Activated T-cell treated with anti-CD3 and anti-CD28 coated beads, Interleukin-2, amount 50 U/mL, for 48 hours (primary cell): ENCODE results near the gene CFAP97.
A peak's percentile ranks its signal among the peaks of the same experiment; 100 is the strongest.
"Not testable (repeated sequence)": the region's sequence is repeated elsewhere in the genome, so short reads cannot be mapped to it uniquely, and the experiment has no call there.

Experiments used
- DNase-seq, 2 experiments: peaks; one replicate each; pipeline ENCODE4 v3.0.0-alpha.2; 2020

CFAP97 gene

GRCh38 chr4:185221912-185222311 lies 18.1 kb upstream of the CFAP97 start:
- no peak for DNase-seq

- no peak for DNase-seq
Measured at GRCh38 chr4:185221491-185221890, 17.7 kb upstream of the CFAP97 start.

DNA sequence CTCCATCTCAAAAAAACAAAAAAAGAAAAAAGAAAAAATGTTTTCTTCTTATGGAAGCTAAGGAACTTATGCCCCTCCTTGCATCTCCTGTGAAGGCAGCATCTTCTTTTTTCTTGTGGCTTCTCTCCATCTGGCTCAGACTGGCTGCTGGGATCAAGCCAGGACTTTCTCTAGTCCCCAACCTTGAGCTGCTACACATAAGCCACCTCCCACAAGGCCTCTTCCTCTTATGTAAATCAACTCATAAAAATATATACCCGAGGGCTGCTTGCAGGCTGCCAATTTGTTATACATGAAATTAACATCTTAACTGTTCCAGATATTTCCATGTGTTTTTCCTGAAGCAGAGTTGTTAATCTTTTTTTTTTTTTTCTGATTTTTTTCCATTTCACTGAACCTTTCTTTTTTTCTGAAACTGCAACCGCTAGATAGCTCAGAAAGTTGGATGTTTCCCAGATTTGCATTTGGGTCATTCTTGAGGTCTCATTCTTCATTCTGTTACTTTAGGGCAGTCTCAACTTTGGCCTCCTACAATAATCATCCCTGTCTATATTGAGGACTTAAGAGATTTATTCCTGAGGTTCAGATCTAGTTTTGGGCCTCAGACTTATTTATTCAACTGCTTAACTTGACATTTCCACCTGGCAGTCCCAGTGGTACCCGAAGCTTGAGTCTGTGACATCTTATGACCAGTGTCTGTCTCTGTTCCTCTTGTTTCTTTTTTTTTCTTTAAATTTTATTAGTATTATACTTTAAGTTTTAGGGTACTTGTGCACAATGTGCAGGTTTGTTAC lies 15.9 kb upstream of the CFAP97 start:
- DNase-seq, result no peak

DNA sequence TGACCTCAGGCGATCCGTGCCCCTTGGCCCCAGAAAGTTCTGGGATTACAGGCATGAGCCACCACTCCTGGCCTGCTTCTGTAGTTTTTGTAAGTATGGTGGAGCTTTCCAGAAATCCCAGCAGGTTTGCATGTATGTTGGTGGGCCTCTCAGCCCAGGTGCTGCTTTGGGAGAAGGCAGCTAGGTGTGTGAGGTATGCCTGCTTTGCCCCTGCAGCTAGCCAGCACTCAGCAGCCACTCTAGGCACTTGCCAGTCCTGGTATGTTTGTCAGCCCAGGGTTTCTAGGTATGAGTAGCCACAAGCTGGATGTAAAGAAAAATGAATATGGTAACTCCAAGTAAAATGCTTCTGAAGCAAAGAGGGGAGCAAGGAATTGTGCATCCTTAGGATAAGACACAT lies 14.5 kb upstream of the CFAP97 start:
- no peak for DNase-seq

DNA sequence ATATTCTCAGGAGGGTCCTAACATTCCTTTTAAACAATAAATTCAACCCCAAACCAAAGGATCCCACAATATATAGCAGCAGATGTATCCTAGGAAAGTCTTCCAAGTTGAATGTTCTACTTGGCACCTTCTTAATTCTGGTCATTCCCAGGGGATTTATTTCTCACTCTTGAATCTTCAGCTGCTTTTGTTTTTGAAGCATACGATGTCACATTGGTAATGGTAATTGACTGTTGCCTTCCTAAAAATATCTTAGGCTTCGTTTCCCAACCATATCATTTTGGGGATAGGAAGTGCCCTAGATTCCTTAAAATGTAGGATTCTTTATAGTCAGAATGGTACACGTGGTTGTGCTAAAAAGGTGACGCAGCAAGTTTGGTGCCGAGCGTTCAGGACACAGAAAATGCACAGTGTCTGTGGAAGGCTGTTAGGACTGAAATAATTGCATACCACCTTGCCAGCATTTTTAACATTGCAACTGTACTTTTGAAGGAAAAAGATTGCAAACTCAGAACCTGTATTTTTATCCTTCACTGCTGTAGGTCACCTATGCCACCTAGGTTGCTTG lies 13.7 kb upstream of the CFAP97 start:
- no peak for DNase-seq

DNA sequence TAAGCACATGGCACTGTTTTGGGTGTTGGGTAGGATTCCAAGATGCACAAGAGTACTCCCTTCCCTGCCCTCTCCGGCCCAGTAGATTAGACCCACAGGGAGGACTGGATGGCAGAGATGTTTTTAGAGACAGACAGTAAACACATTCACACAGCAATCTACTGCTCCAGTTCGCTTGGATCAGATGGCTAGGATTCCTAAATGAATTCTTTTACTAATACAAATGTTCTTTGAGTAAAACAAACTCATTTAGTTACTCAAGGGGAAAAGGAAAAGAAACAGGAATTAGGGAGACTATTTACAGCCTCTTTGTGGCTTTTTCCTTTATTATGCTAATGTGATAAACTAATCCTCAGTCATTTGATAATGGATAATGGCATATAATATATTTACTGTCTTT lies 11.5 kb upstream of the CFAP97 start:
- DNase-seq, result no peak

DNA sequence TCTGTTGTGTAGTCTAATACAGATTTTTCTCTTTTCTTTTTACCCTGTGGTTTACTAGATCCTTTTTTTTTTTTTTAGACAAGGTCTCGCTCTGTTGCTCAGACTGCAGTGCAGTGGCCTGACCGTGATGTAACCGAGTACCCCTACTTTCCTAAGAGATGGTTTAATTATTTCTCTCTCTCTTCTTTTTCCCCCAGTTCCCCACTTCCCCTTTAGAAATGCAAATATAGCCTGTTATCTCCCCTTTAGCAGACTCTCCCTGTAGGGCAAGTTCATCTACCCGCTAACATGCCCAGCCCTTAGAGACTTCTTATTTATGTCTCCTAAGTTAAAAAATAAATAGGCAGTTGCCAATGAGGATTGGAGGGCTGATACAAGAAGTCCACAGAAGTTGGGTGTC lies 10.1 kb upstream of the CFAP97 start:
- no peak for DNase-seq

DNA sequence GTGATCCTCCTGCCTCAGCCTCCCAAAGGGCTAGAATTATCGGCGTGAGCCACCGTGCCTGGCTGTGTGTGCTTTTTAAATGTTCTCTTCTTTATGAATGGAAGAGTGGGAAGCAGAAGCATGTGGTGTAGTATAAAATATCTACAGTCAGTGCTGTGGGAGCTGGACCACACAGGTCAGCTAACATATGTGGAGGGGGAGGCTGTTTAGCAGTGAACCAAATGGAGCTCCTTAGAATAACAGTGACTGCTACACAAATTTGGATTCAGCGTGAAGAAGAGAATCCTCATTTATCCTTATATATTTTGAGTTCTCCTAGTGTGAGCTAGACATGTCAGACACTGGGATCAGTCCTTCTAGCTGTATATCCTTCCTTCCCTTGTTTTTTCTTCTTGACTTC lies 8.8 kb upstream of the CFAP97 start:
- no peak for DNase-seq

DNA sequence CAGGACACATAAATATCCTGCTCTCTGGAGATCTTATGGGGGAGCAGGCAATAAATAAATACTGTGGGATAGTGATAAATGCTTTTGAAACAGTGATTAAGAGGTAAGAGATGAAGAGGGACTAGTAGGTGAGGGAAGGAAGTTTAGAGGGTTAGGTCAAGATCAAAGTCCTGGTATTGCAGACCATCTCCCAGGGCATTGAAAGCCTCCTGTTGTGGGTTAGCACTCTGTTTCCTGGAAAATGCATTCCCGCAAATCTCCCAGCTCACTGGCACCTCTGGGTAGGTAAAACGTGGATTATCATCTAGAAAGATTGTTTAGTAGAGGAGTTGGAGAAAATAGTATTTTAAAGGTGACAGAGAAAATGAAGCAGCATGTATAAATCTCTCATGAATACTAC lies 7.8 kb upstream of the CFAP97 start:
- no peak for DNase-seq

DNA sequence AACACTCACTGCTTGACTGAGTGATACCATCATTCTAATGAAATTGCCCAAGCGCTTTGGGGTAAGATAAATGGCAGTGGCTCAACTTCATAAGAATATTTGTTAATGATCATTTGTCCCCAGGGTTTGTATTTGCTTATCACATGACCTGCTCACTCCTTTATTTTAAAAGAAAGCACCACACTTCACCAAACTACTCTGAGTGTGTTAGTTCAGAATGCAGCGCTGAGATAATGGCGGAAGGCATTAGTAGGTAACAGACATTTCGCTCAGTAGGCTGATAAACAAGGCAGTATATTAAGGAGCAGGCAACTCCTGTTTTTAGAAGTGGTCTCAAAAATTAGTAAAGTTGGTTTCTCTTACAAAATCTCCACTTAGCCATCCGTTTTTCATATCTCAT lies 7.2 kb upstream of the CFAP97 start:
- DNase-seq, result no peak

DNA sequence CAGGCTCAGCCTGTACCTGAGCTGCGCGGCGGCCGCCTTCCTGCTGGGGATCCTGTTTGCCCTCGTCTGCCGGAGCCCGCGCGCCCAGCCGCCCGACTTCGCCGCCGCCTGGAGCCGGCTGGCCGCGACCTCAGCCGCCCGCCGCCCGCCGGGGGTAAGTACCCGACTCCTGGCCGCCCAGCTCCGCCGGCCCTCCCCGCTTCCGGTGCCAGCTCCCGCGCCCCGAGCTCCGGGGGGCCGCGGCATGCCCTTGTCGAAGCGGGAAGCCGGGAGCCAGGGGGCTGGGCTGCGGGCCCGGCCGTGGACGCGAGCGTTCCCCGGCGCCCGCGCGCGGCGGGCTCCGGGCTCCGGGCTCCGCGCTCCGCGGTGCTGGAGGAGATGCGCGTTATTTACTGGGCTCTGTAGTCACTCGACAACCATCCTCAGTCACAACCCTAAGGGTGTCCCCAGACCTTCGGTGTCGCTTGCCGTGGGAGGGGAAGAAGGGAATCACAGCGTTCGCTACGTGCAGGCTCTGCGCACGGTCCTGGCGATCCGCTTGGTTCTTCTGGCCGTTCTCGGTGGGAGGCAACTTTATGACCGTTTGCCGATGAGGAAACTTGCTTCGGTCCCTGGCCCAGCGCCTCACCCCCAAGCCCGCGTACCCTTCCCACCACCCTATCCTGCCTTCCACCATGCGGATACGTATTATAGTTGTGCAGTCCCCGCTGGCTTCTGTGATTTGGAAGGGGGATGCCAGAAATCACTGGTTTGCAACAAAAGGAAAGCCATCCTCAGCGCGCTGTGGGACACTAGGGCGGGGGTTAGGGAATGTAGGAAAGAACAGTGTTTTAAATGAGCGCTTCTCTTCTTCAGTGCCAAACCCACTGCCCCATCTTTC lies 6.5 kb upstream of the CFAP97 start:
- DNase-seq, result peak; percentile 67 to 68

DNA sequence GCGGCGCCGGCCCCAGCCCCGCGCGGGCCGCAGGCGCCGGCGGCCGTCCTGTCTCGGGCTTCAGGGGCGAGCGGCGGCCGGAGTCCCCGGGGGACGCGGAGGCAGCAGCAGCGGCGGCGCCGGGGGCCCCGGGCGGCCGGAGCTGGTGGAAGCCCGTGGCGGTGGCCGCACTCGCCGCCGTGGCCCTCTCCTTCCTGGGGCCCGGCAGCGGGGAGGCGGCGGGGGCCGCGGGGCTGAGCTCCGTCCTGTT lies 6.0 kb upstream of the CFAP97 start:
- not testable (repeated sequence) for DNase-seq

DNA sequence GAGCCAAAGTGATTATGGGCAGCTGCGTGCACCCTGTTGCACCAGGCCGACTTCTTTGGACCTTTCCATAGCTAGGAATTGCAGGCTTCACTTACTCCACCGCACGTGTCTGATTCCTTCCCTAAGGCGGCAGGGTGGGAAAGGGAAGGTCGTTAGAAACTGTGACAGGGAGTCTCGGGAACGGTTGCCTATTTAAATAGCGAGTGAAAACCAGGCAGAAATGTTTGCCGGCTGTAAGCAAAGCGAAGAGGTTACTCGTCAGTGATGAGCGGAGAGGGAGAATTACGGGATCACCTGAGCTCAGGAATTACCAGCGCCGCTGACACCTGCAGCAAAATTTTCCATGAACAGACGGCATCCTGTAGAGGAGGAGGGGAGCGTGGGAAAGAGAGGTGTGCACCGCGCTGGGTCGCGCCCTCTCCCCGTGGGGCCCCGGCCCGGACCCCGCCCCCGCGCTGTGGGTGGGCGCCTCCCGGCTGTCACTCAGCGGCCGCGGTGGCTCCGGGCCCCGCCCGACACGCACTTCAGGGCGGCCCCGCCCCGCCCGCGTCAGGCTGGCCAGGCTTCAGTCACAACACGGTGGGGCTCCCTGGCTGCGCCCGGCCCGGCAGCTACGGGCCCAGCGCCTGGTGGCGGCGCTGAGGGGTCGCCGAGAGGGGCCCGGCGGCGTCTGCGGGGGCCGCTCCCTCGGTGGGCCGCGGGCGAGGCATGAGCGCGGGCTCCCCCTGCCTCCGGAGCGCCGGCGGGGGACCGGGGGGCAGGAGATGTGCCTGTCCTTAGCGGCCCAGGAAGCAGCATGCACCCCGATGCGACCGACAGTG lies 5.4 kb upstream of the CFAP97 start, which contains the start of gene SNX25:
TSS of gene SNX25 (plus strand) at position 568 of the 821 bp plus-strand sequence. CDS start at position 797, 229 bp downstream.
- peak; percentile 89 to 93 for DNase-seq

GRCh38 chr4:185207466-185207865 lies 3.7 kb upstream of the CFAP97 start:
- DNase-seq, result no peak

DNA sequence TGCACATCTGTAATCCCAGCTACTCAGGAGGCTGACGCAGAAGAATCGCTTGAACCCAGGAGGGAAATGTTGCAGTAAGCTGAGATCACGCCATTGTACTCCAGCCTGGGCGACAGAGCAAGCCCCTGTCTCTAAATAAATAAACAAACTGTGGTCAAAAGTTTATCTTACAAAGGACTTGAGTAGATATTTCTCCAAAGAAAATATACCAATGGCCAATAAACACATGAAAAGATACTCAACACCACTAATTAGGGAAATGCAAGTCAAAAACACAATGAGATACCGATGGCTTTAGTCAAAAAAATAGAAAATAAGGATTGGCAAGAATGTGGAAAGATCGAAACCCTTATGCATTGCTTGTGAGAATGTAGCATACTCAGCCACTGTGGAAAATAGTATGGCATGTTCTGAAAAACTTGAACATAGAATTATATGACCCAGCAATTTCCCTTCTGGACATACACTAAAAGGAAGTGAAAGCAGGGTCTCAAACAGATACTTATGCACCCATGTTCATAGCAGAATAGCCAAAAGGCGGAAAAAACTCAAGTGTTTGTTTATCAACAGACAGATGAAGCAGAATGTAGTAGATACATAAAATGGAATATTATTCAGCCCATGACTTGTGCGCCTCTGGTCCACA lies 2.0 kb upstream of the CFAP97 start:
- DNase-seq, result no peak

DNA sequence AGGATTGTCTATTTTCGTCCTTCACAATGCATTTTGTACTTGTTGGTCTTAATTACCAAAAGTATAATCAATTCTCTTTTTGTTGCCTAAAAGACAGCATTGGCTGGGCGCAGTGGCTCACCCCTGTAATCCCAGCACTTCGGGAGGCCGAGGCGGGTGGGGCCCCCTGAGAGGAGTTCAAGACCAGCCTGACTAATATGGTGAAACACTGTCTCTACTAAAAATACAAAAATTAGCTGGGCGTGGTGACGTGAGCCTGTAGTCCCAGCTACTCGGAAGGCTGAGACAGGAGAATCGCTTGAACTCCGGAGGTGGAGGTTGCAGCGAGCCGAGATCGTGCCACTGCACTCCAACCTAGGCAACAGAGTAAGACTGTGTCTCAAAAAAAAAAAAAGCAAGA lies 1.3 kb upstream of the CFAP97 start:
- DNase-seq, result not testable (repeated sequence)

- DNase-seq, result no peak
Measured at GRCh38 chr4:185204238-185204910, 574 bp upstream of the CFAP97 start.

DNA sequence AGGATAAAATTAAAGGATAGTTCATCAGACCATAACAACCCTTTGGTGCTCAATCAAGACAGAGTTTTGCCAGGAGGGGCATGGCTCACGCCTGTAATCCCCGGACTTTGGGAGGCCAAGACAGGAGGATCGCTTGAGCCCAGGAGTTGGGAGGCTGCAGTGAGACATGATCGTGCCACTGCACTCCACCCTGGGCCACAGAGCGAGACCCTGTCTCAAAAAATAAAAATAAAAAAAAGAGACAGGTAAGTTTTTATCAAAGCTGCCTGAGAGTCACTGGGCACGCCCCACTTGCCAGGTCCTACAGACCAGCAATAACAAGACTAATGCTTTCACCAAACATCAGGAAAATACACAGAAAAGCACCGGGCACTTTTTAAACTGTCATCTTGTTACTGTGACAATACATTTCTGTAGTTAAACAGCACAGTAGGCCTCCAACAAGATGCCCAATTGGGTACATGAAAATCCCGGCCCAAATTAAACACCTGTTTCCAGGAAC lies 765 bp downstream of the CFAP97 start:
- no peak for DNase-seq

- DNase-seq, result peak; percentile 29 to 30
Measured at GRCh38 chr4:185201977-185202962, 1.5 kb downstream of the CFAP97 start.

- not testable (repeated sequence) for DNase-seq
Measured at GRCh38 chr4:185198189-185198588, 5.6 kb downstream of the CFAP97 start.
